Gastrocnemius medialis (tissue), 4 donors: ENCODE data around the gene EFNB3. TPM values are rescaled to one million over a fixed set of nuclear protein-coding genes. Genes with fewer than 3 reads are reported as not detected.

Experiments used
- ATAC-seq, 2 donors: fragments of 150-250 bp; one replicate each; pipeline ENCODE4 v1.9.1; 2016
- DNase-seq, 2 donors: peaks; one replicate each; pipeline ENCODE4 v3.0.0-alpha.2; 2019
- H3K27ac ChIP-seq, 4 donors: fragments of 200-600 bp; sonication (generic); 1 replicate in 1 of 4; 2 replicates in 3 of 4; pipeline ENCODE4 v1.5.1; 2016 to 2018; ENCODE audit warnings: mild to moderate bottlenecking in 2 of 4, moderate library complexity in 1 of 4
- H3K27me3 ChIP-seq, 3 donors: fragments of 200-600 bp; sonication (generic) in 2 of 3; 1 replicate in 1 of 3; 2 replicates in 2 of 3; pipeline versions ENCODE4 v1.5.1 to v1.6.0; 2016 to 2019; ENCODE audit warnings: mild to moderate bottlenecking in 1 of 3, moderate library complexity in 1 of 3
- H3K36me3 ChIP-seq, 2 donors: fragments of 200-600 bp; sonication (generic) in 1 of 2; one replicate each; pipeline ENCODE4 v1.5.1; 2017 to 2018
- H3K4me1 ChIP-seq, 2 donors: fragments of 200-600 bp; sonication (generic) in 1 of 2; one replicate each; pipeline ENCODE4 v1.5.1; 2016 to 2017; ENCODE audit warnings: mild to moderate bottlenecking in 2 of 2
- H3K4me3 ChIP-seq, 4 donors: fragments of 200-600 bp; sonication (generic) in 3 of 4; 1 replicate in 1 of 4; 2 replicates in 3 of 4; pipeline ENCODE4 v1.5.1; 2016 to 2019; ENCODE audit warnings: mild to moderate bottlenecking in 2 of 4
- H3K9me3 ChIP-seq, 3 donors: fragments of 200-600 bp; sonication (generic) in 2 of 3; 1 replicate in 1 of 3; 2 replicates in 2 of 3; pipeline ENCODE4 v1.5.1; 2016 to 2019
- CTCF ChIP-seq, 5 experiments: fragments of 450-650 bp in 3 of 5; fragments of 200-600 bp in 2 of 5; sonication (generic) in 2 of 5; IDR thresholded peaks in 4 of 5; conservative IDR thresholded peaks in 1 of 5; 1 replicate in 4 of 5; 2 replicates in 1 of 5; pipeline ENCODE4 v1.5.1; 2016 to 2019; ENCODE audit warnings: antibody characterized with exemption in 5 of 5, mild to moderate bottlenecking in 3 of 5, moderate library complexity in 3 of 5
- POLR2A ChIP-seq, 2 donors: fragments of 450-650 bp; IDR thresholded peaks; one replicate each; pipeline ENCODE4 v1.6.1; 2017; ENCODE audit warnings: antibody characterized with exemption in 2 of 2, mild to moderate bottlenecking in 2 of 2, moderate library complexity in 2 of 2
- in situ Hi-C, 4 donors: fragments of 200-750 bp; cut with MboI; loops; one replicate each; pipeline versions ENCODE4 v1.15.0 to v1.8.0; 2017; ENCODE audit warnings: low sequenced_read_pairs in 4 of 4
- intact Hi-C: fragments of 100-400 bp; cut with DNase I; formaldehyde crosslinking; loops from one replicate; pipeline ENCODE4 v1.15.1; 2023; ENCODE audit warnings: low total_unique reads
- total RNA-seq, 4 donors: library from RNA; depleted of rRNA; stranded (reverse); fragments of >200 nt; gene quantifications; one replicate each; pipeline versions ENCODE4 v1.1.0 to v1.2.3, GENCODE V29; 2016

EFNB3 gene
- total RNA-seq, 4 donors from 2014 or later = 0.13 to 0.46 (median 0.31) TPM; not detected in 1

- Histone ChIP-seq H3K27ac (no peak overlapping the region), H3K36me3 (no peaks in the 10 kb centered on the region), H3K9me3 (no peaks in the 10 kb centered on the region), H3K4me3 (no peak overlapping the region), H3K4me1 (no peaks in the 10 kb centered on the region), H3K27me3 (peaks cover 38 to 54% (median 53%) of the 10 kb centered on the region in 3 donors)
- TF ChIP-seq CTCF (IDR thresholded peaks at IDR 0.05 in 4 of 5, conservative IDR thresholded peaks at IDR 0.05 in 1 of 5) (no peak), POLR2A (IDR thresholded peaks at IDR 0.05) (no peak)
- intact Hi-C loops = no loop called here
- ATAC-seq = no peak
- DNase-seq = no peak
- in situ Hi-C loops = no loop called here
Measured at GRCh38 chr17:7710301-7710700, 5.3 kb downstream of the EFNB3 start.

GRCh38 chr17:7711051-7711755 is 6.2 kb downstream of the EFNB3 start:
- in situ Hi-C loops = no loop called here
- TF ChIP-seq POLR2A (IDR thresholded peaks at IDR 0.05) = no peak
- no peak for TF ChIP-seq CTCF (IDR thresholded peaks at IDR 0.05 in 4 of 5, conservative IDR thresholded peaks at IDR 0.05 in 1 of 5)
- no peaks in the 10 kb centered on the region for H3K36me3 ChIP-seq
- intact Hi-C loops = no loop called here
- H3K9me3 ChIP-seq = no peaks in the 10 kb centered on the region
- DNase-seq (no peak), ATAC-seq (no peak)
- H3K27me3 ChIP-seq = peaks cover 41 to 54% (median 53%) of the 10 kb centered on the region in 3 donors
- no peaks in the 10 kb centered on the region for H3K4me1 ChIP-seq
- H3K4me3 ChIP-seq = no peak overlapping the region
- H3K27ac ChIP-seq = no peak overlapping the region

DNA sequence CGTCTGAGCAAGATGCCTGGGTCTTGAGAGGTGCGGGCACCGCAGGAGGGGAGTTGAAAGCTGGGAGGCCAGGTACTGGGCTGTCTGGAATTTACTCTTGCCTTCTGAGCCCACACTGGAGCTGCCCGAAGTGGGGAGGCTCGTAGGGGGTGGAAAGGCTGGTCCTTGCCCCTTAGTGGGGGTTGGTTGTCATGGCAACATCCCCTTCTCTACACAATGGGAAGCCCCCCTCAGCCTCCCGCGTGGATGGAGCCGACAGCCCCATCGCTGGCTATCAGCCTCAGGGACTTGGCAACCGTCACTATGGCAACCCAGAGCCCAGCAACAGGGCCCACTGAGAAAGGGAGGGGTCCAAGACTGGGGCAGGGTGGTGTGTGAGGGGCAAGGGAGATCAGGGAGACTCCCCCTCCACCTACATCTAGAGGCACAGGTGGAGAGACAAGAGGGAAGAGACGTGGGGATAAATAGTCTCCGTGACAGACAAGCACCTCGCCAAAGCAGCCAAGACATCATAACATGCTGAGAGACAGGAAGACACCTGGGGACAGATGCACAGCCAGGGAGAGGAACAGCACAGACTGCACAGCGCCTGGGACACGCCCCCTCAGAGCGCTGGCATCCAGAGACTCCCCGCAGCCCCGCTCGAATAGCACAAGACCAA is 7.2 kb downstream of the EFNB3 start:
- in situ Hi-C loops = no loop called here
- no peak overlapping the region for H3K4me3 ChIP-seq
- ATAC-seq (no peak), DNase-seq (no peak)
- peaks cover 43 to 58% (median 53%) of the 10 kb centered on the region in 3 donors for H3K27me3 ChIP-seq
- H3K9me3 ChIP-seq = no peaks in the 10 kb centered on the region
- no peaks in the 10 kb centered on the region for H3K36me3 ChIP-seq
- no peak overlapping the region for H3K27ac ChIP-seq
- peaks cover 0 to 9% of the 10 kb centered on the region in 2 donors for H3K4me1 ChIP-seq
- intact Hi-C loops = no loop called here
- TF ChIP-seq CTCF (IDR thresholded peaks at IDR 0.05 in 4 of 5, conservative IDR thresholded peaks at IDR 0.05 in 1 of 5) = no peak
- no peak for TF ChIP-seq POLR2A (IDR thresholded peaks at IDR 0.05)

- intact Hi-C loops = no loop called here
- peaks cover 50 to 67% (median 63%) of the 10 kb centered on the region in 3 donors for H3K27me3 ChIP-seq
- in situ Hi-C loops = no loop called here
- DNase-seq (no peak), ATAC-seq (no peak)
- no peak for TF ChIP-seq CTCF (IDR thresholded peaks at IDR 0.05 in 4 of 5, conservative IDR thresholded peaks at IDR 0.05 in 1 of 5)
- TF ChIP-seq POLR2A (IDR thresholded peaks at IDR 0.05) = no peak
- no peak overlapping the region for H3K4me3 ChIP-seq
- H3K9me3 ChIP-seq = no peaks in the 10 kb centered on the region
- H3K27ac ChIP-seq = no peak overlapping the region
- H3K4me1 ChIP-seq = peaks cover 3 to 16% of the 10 kb centered on the region in 2 donors
- no peaks in the 10 kb centered on the region for H3K36me3 ChIP-seq
Measured at GRCh38 chr17:7713782-7714181, 8.8 kb downstream of the EFNB3 start.
